Measurements from ENCODE around the gene DNAH9. TPM values are rescaled to one million over a fixed set of nuclear protein-coding genes. Genes with fewer than 3 reads are reported as not detected.
"Not testable (repeated sequence)": the region's sequence is repeated elsewhere in the genome, so short reads cannot be mapped to it uniquely, and the experiment has no call there.

The DNAH9 gene
- total RNA-seq, 1 donor from 2014 or later, result 0.41 TPM

GRCh38 chr17:11950771-11951519 is 352.7 kb downstream of the DNAH9 start:
- DNase-seq, result no peak
- ATAC-seq, result no peak
- Histone ChIP-seq H3K4me3 (no peak overlapping the region), H3K9me3 (no peaks in the 10 kb centered on the region), H3K4me1 (no peaks in the 10 kb centered on the region), H3K36me3 (no peaks in the 10 kb centered on the region), H3K27me3 (no peaks in the 10 kb centered on the region), H3K27ac (no peak overlapping the region)
- intact Hi-C loops (cut with DNase I), result no loop called here
- TF ChIP-seq CTCF (IDR thresholded peaks at IDR 0.05), result no peak

GRCh38 chr17:11952610-11953009 is 354.3 kb downstream of the DNAH9 start:
- no peaks in the 10 kb centered on the region for H3K27me3 ChIP-seq
- H3K4me3 ChIP-seq, result no peak overlapping the region
- no peak overlapping the region for H3K27ac ChIP-seq
- intact Hi-C loops (cut with DNase I), result no loop called here
- H3K9me3 ChIP-seq, result peaks cover 5% of the 10 kb centered on the region
- TF ChIP-seq CTCF (IDR thresholded peaks at IDR 0.05), result no peak
- no peaks in the 10 kb centered on the region for H3K36me3 ChIP-seq
- no peaks in the 10 kb centered on the region for H3K4me1 ChIP-seq
- ATAC-seq, result no peak
- no peak for DNase-seq

- Histone ChIP-seq H3K4me1 (no peaks in the 10 kb centered on the region), H3K27ac (no peak overlapping the region), H3K4me3 (no peak overlapping the region), H3K36me3 (no peaks in the 10 kb centered on the region), H3K9me3 (peaks cover 5% of the 10 kb centered on the region), H3K27me3 (no peaks in the 10 kb centered on the region)
- intact Hi-C loops (cut with DNase I), result no loop called here
- no peak for TF ChIP-seq CTCF (IDR thresholded peaks at IDR 0.05)
- no peak for DNase-seq
- no peak for ATAC-seq
These were observed 355.7 kb downstream of the DNAH9 start for GRCh38 chr17:11953924-11954323.

- peaks cover 5% of the 10 kb centered on the region for H3K9me3 ChIP-seq
- DNase-seq (no peak), ATAC-seq (no peak)
- H3K4me3 ChIP-seq, result no peak overlapping the region
- no peaks in the 10 kb centered on the region for H3K4me1 ChIP-seq
- H3K27ac ChIP-seq, result no peak overlapping the region
- H3K36me3 ChIP-seq, result no peaks in the 10 kb centered on the region
- H3K27me3 ChIP-seq, result no peaks in the 10 kb centered on the region
- intact Hi-C loops (cut with DNase I), result no loop called here
- TF ChIP-seq CTCF (IDR thresholded peaks at IDR 0.05), result no peak
These were observed 356.7 kb downstream of the DNAH9 start for GRCh38 chr17:11954936-11955335.

GRCh38 chr17:11969565-11969964 is 371.3 kb downstream of the DNAH9 start:
- peaks cover 6% of the 10 kb centered on the region for H3K9me3 ChIP-seq
- intact Hi-C loops (cut with DNase I), result no loop called here
- no peaks in the 10 kb centered on the region for H3K4me1 ChIP-seq
- DNase-seq, result no peak
- H3K36me3 ChIP-seq, result no peaks in the 10 kb centered on the region
- H3K27ac ChIP-seq, result no peak overlapping the region
- H3K27me3 ChIP-seq, result no peaks in the 10 kb centered on the region
- ATAC-seq, result peak; percentile 48
- H3K4me3 ChIP-seq, result no peak overlapping the region
- TF ChIP-seq CTCF (IDR thresholded peaks at IDR 0.05), result no peak

GRCh38 chr17:11972741-11973140 is 374.5 kb downstream of the DNAH9 start:
- intact Hi-C loops (cut with DNase I); H3K4me3 ChIP-seq; H3K27me3 ChIP-seq; H3K27ac ChIP-seq; H3K4me1 ChIP-seq; H3K36me3 ChIP-seq; H3K9me3 ChIP-seq; ATAC-seq; DNase-seq: not testable (repeated sequence)
